HG03064 (cell line): ENCODE results near the gene SLC28A1.
"Not testable (repeated sequence)": the region's sequence is repeated elsewhere in the genome, so short reads cannot be mapped to it uniquely, and the experiment has no call there.

Experiments used
- ATAC-seq: cut with Tn5 transposase; IDR thresholded peaks from one replicate; pipeline ENCODE4 v1.9.1; 2021; ENCODE audit warnings: low read depth; ENCODE audit not compliant: unreplicated experiment

The SLC28A1 gene

GRCh38 chr15:84961707-84962106 is 77.2 kb downstream of the SLC28A1 start:
- no peak for ATAC-seq

GRCh38 chr15:84962955-84963354 is 78.5 kb downstream of the SLC28A1 start:
- no peak for ATAC-seq

- ATAC-seq: no peak
Observed at GRCh38 chr15:84967380-84967779, 82.9 kb downstream of the SLC28A1 start.

GRCh38 chr15:84968301-84968700 is 83.8 kb downstream of the SLC28A1 start:
- no peak for ATAC-seq

- ATAC-seq: no peak
Observed at GRCh38 chr15:84969257-84969656, 84.8 kb downstream of the SLC28A1 start.

GRCh38 chr15:84970843-84971242 is 86.4 kb downstream of the SLC28A1 start:
- ATAC-seq: no peak

GRCh38 chr15:84973492-84974460 is 89.3 kb downstream of the SLC28A1 start:
- ATAC-seq: no peak

- no peak for ATAC-seq
Observed at GRCh38 chr15:84975871-84976351, 91.4 kb downstream of the SLC28A1 start.

GRCh38 chr15:84976746-84977345 is 92.4 kb downstream of the SLC28A1 start:
- ATAC-seq: no peak

GRCh38 chr15:84979651-84980050 is 95.2 kb downstream of the SLC28A1 start:
- no peak for ATAC-seq

- ATAC-seq: peak; percentile 41
Observed at GRCh38 chr15:84980196-84981053, 96.0 kb downstream of the SLC28A1 start.

- ATAC-seq: peak; percentile 59
Observed at GRCh38 chr15:84981054-84981710, 96.7 kb downstream of the SLC28A1 start.

GRCh38 chr15:84981711-84982300 is 97.3 kb downstream of the SLC28A1 start, which contains the start of gene PDE8A:
TSS of gene PDE8A (plus strand) at chr15:84981856. CDS start at chr15:84982163, 307 bp downstream.
- ATAC-seq: peak; percentile 23

- peak; percentile 2 for ATAC-seq
Observed at GRCh38 chr15:84982301-84982920, 97.9 kb downstream of the SLC28A1 start.

- ATAC-seq: no peak
Observed at GRCh38 chr15:84983294-84983693, 98.8 kb downstream of the SLC28A1 start.

GRCh38 chr15:84983711-84984110 is 99.2 kb downstream of the SLC28A1 start:
- no peak for ATAC-seq

GRCh38 chr15:84985158-84985557 is 100.7 kb downstream of the SLC28A1 start:
- ATAC-seq: no peak

- not testable (repeated sequence) for ATAC-seq
Observed at GRCh38 chr15:84987351-84987750, 102.9 kb downstream of the SLC28A1 start.

- no peak for ATAC-seq
Observed at GRCh38 chr15:84987949-84988624, 103.6 kb downstream of the SLC28A1 start.
